Esophagus squamous epithelium (tissue), 5 donors: ENCODE data around the gene RXFP1. TPM values are rescaled to one million over a fixed set of nuclear protein-coding genes. Genes with fewer than 3 reads are reported as not detected.

Experiments
- DNase-seq: peaks from one replicate; lab custom pipeline; 2025; lab: John Stamatoyannopoulos, UW
- H3K27ac ChIP-seq, 4 donors: fragments of 200-600 bp; sonication (generic); one replicate each; pipeline ENCODE4 v1.5.1; 2016 to 2019; ENCODE audit warnings: mild to moderate bottlenecking in 1 of 4
- H3K27me3 ChIP-seq, 4 donors: fragments of 200-600 bp; sonication (generic); 1 replicate in 3 of 4; 2 replicates in 1 of 4; pipeline versions ENCODE4 v1.5.1 to v1.6.0; 2017 to 2021; ENCODE audit warnings: antibody characterized with exemption in 1 of 4
- H3K36me3 ChIP-seq, 3 donors: fragments of 200-600 bp; sonication (generic); one replicate each; pipeline ENCODE4 v1.5.1; 2016 to 2019
- H3K4me1 ChIP-seq, 3 donors: fragments of 200-600 bp; sonication (generic); one replicate each; pipeline ENCODE4 v1.5.1; 2017 to 2019
- H3K4me3 ChIP-seq, 4 donors: fragments of 200-600 bp; sonication (generic); 1 replicate in 3 of 4; 2 replicates in 1 of 4; pipeline ENCODE4 v1.5.1; 2016 to 2019; ENCODE audit warnings: mild to moderate bottlenecking in 2 of 4, moderate library complexity in 1 of 4
- H3K9me3 ChIP-seq, 3 donors: fragments of 200-600 bp; sonication (generic); one replicate each; pipeline ENCODE4 v1.5.1; 2016 to 2019
- CTCF ChIP-seq, 6 experiments: fragments of 450-650 bp in 4 of 6; fragments of 200-600 bp in 2 of 6; sonication (generic) in 2 of 6; IDR thresholded peaks; one replicate each; pipeline ENCODE4 v1.5.1; 2016 to 2019; ENCODE audit warnings: antibody characterized with exemption in 6 of 6, mild to moderate bottlenecking in 4 of 6, moderate library complexity in 4 of 6
- POLR2A ChIP-seq, 4 donors: fragments of 450-650 bp; IDR thresholded peaks; one replicate each; pipeline ENCODE4 v1.6.1; 2017; ENCODE audit warnings: antibody characterized with exemption in 4 of 4, mild to moderate bottlenecking in 4 of 4, moderate library complexity in 3 of 4
- WGBS, 2 donors: methylation state at CpG; one replicate each; pipeline ENCODE4 v1.1.5; 2018; 5-methylcytosine and 5-hydroxymethylcytosine counted together
- intact Hi-C: fragments of 100-400 bp; cut with DNase I; formaldehyde crosslinking; loops from one replicate; pipeline ENCODE4 v1.15.0; 2022
- total RNA-seq, 4 donors: library from RNA; depleted of rRNA; stranded (reverse); fragments of >200 nt; gene quantifications; one replicate each; pipeline ENCODE4 v1.1.0, GENCODE V29; 2016
- donor health status: DM: yes; HTN: yes; CAD: no.

The RXFP1 gene
- total RNA-seq, 4 donors from 2014 or later, result 0.15 to 0.19 TPM; not detected in 2

GRCh38 chr4:158664806-158665205 lies 143.1 kb downstream of the RXFP1 start:
- Histone ChIP-seq H3K27ac (no peak overlapping the region), H3K27me3 (no peaks in the 10 kb centered on the region), H3K4me1 (no peaks in the 10 kb centered on the region), H3K9me3 (no peaks in the 10 kb centered on the region), H3K36me3 (no peaks in the 10 kb centered on the region), H3K4me3 (no peak overlapping the region)
- DNase-seq, result no peak
- TF ChIP-seq POLR2A (IDR thresholded peaks at IDR 0.05) (no peak), CTCF (IDR thresholded peaks at IDR 0.05) (no peak)
- intact Hi-C loops, result no loop called here
- 90 to 100% methylated on average over 1 to 8 of the region's 18 CpGs for WGBS, 2 donors

- H3K4me3 ChIP-seq, result no peak overlapping the region
- no peak for DNase-seq
- H3K27me3 ChIP-seq, result no peaks in the 10 kb centered on the region
- H3K36me3 ChIP-seq, result no peaks in the 10 kb centered on the region
- intact Hi-C loops, result no loop called here
- no peak overlapping the region for H3K27ac ChIP-seq
- WGBS, 2 donors, result 89 to 95% methylated on average over 2 of the region's 2 CpGs
- H3K4me1 ChIP-seq, result peaks cover 6 to 12% (median 7%) of the 10 kb centered on the region in 3 donors
- no peaks in the 10 kb centered on the region for H3K9me3 ChIP-seq
- TF ChIP-seq POLR2A (IDR thresholded peaks at IDR 0.05) (no peak), CTCF (IDR thresholded peaks at IDR 0.05) (no peak)
Observed at GRCh38 chr4:158666892-158667291, 145.2 kb downstream of the RXFP1 start.

GRCh38 chr4:158667651-158668198 lies 146.0 kb downstream of the RXFP1 start:
- peaks cover 6 to 14% (median 7%) of the 10 kb centered on the region in 3 donors for H3K4me1 ChIP-seq
- H3K9me3 ChIP-seq, result no peaks in the 10 kb centered on the region
- WGBS, 2 donors, result 72 to 74% methylated on average over 3 of the region's 3 CpGs
- intact Hi-C loops, result no loop called here
- DNase-seq, result no peak
- H3K36me3 ChIP-seq, result no peaks in the 10 kb centered on the region
- TF ChIP-seq POLR2A (IDR thresholded peaks at IDR 0.05) (no peak), CTCF (IDR thresholded peaks at IDR 0.05) (peak; percentile 14 to 47 (median 40))
- H3K4me3 ChIP-seq, result no peak overlapping the region
- no peak overlapping the region for H3K27ac ChIP-seq
- no peaks in the 10 kb centered on the region for H3K27me3 ChIP-seq

- no peak for DNase-seq
- Histone ChIP-seq H3K9me3 (no peaks in the 10 kb centered on the region), H3K4me1 (peaks cover 10 to 26% (median 13%) of the 10 kb centered on the region in 3 donors), H3K4me3 (no peak overlapping the region), H3K27ac (no peak overlapping the region), H3K36me3 (no peaks in the 10 kb centered on the region), H3K27me3 (no peaks in the 10 kb centered on the region)
- TF ChIP-seq CTCF (IDR thresholded peaks at IDR 0.05), result no peak
- TF ChIP-seq POLR2A (IDR thresholded peaks at IDR 0.05), result no peak
- 76 to 85% methylated on average over 7 of the region's 7 CpGs for WGBS, 2 donors
- intact Hi-C loops, result no loop called here
Observed at GRCh38 chr4:158669310-158669709, 147.6 kb downstream of the RXFP1 start.

- intact Hi-C loops, result no loop called here
- DNase-seq, result no peak
- H3K9me3 ChIP-seq, result no peaks in the 10 kb centered on the region
- TF ChIP-seq POLR2A (IDR thresholded peaks at IDR 0.05) (no peak), CTCF (IDR thresholded peaks at IDR 0.05) (no peak)
- peak overlapping the region; percentile 96 to 98 (median 97) for H3K27ac ChIP-seq
- H3K4me3 ChIP-seq, result peak overlapping the region; percentile 68 to 97 (median 80)
- H3K27me3 ChIP-seq, result no peaks in the 10 kb centered on the region
- peaks cover 10 to 26% (median 13%) of the 10 kb centered on the region in 3 donors for H3K4me1 ChIP-seq
- no peaks in the 10 kb centered on the region for H3K36me3 ChIP-seq
- WGBS, 2 donors, result 0% methylated on average over 17 to 19 of the region's 35 CpGs
Observed at GRCh38 chr4:158670975-158671664, 149.4 kb downstream of the RXFP1 start.
